NCI-H146 (cell line): ENCODE results near the gene RAD1.

Experiments
- DNase-seq: peaks from one replicate; lab custom pipeline; 2025; lab: John Stamatoyannopoulos, UW

RAD1 gene

DNA sequence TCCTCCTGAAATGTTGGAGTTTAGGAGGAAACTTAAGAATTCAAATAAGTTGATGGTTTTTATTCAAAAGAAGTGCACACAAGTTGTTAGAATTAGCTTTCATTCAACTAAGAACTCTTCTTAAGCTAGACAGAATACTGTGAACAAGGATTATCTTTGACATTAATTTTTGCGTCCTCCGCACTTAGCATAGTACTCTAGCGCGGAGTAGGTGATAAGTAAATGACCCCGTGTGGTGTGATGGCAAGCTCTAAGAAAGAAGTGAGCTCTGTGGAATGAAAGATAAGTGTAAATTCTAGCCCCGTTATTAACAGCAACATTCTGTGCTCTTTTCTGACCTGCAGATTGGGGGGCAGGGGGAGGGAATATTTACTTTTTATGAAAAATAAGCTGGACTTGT is 1.2 kb upstream of the RAD1 start:
- DNase-seq: no peak

- no peak for DNase-seq
Observed at GRCh38 chr5:34915856-34916192, 520 bp upstream of the RAD1 start.

- DNase-seq: peak; percentile 38
Observed at GRCh38 chr5:34914671-34915138, 599 bp downstream of the RAD1 start.

- DNase-seq: no peak
Observed at GRCh38 chr5:34913072-34913471, 2.2 kb downstream of the RAD1 start.

GRCh38 chr5:34905564-34905963 is 9.7 kb downstream of the RAD1 start:
- DNase-seq: no peak

- DNase-seq: no peak
Observed at GRCh38 chr5:34903260-34903659, 12.0 kb downstream of the RAD1 start.

DNA sequence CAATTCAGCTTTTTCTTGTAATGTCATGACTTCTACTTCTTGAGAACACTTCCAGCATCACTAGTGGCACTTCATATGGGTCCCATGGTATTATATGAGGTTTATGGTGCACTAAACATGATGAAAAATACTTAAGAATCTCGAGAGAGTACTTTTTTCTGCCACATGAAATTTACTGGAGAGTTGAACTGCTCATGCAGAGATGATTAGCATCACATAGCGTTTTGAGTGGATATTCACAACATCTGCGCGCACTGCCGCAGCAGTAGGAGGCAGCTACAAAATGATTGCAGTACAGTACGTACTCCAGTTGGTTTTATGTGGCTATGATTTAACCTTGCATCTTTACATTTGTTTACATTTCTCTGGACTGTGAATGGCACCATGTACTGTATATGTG is 14.7 kb downstream of the RAD1 start:
- DNase-seq: no peak

DNA sequence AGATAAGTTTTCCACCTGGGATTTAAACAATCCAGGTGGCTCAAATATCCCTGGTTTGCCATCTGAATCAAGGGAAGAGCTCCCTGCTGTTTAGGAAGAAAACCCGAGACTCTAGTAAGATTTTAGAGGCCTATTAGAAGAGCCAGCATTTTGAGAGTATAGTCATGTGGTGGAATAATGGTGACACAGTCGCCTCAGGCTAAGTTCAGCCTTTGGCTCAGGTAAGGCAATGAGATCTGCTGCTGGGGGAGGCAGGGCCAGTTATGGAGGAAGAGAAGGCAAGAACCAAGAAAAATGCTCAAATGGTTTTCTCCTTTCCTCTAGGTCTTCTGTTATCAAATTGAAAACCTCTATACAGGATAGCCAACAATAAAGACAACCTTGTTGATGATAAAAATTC is 16.2 kb downstream of the RAD1 start:
- DNase-seq: no peak

- DNase-seq: peak; percentile 65
Observed at GRCh38 chr5:34898258-34898895, 16.9 kb downstream of the RAD1 start.

GRCh38 chr5:34897646-34898045 is 17.7 kb downstream of the RAD1 start:
- no peak for DNase-seq

DNA sequence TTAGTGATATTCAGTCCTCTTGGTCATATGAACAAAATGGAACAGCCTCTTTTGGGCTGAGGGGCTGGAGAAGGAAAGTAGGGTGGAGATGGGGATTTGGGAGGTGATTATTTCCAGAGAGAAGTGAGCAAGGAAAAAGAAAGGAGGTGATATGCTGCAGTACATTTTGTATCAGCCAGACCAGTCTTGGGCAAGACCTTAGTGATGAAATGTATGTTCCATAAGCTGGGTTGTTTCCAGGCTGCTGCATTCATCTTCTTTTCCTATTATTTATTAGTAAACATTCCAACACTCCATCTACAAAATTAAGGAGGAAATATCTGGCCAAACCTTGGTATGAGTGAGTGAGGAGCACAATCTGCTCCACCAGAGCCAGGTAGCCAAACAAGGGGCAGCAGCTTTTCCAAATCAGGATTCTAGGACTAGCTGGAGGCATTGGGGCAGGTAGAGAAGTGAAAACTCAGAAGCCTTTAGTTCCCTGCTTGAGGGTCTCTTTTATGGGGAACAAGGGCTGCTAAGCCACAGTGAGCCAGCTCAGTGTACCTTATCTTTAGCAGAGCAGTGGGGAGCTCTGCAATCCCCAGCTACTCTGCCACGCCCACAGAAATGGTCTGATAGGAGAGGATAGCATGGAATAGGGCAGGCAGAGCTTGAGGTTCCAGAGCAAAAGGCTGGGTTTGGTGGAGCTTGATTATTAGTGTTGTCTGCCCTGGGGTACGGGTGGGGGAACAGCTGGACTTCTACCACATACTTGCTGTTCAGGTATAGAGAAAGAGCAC is 19.5 kb downstream of the RAD1 start:
- no peak for DNase-seq

- no peak for DNase-seq
Observed at GRCh38 chr5:34894716-34895115, 20.6 kb downstream of the RAD1 start.

GRCh38 chr5:34892414-34892813 is 22.9 kb downstream of the RAD1 start:
- DNase-seq: no peak

GRCh38 chr5:34891981-34892380 is 23.3 kb downstream of the RAD1 start:
- DNase-seq: no peak

DNA sequence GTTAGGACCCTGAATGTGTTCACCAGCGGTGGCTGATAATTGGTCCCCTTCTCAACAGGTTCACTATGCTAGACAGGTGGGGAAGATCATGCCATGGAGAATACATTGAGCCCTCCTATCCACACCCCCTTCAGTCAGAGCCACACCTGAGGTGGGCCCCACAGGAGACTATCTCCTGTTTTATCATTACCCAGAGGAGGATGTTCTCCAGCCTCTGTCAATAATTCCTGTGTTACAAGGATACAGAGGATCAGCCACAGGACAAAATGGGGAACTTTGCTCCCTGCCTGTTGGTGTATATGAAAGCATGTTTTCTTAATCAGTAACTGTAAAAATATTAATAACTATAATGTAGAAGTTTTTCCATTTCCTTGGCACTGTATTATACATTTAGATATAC is 25.9 kb downstream of the RAD1 start:
- no peak for DNase-seq

DNA sequence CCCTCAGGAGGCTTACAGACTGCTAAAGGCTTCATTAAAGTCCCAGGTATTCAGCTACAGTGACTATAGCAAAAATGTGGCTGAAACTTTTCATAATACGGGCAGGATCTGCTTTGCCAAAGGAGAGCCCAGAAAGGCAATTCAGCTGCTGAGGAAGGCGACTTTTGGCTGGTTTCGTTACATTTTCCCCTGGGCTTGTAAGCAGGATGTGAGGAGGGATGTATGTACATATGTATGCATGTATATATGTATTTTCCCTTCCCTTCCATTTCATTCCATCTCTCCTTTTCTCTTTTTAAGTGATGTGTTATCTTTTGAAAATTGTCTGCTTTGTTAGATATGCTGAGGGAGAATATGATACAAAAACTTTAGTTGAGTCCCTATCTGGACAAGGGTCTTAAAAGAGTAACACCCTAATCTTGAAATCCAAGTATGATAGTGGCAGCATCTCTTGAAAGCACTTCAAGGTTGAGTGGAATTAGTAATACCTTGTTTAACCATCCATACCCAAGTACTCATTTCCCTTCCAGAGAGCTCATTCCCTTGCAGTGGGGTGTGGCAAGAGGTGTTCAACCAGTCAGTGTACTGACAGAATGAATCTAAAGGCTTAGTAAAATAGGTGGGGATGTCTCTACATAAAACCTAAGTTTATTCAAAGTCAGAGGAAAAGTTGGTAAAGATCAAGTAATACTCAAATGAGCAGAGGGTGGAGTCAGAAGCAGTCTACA is 28.7 kb downstream of the RAD1 start:
- DNase-seq: no peak

GRCh38 chr5:34881246-34881645 is 34.1 kb downstream of the RAD1 start:
- DNase-seq: no peak

- no peak for DNase-seq
Observed at GRCh38 chr5:34876275-34876674, 39.0 kb downstream of the RAD1 start.

DNA sequence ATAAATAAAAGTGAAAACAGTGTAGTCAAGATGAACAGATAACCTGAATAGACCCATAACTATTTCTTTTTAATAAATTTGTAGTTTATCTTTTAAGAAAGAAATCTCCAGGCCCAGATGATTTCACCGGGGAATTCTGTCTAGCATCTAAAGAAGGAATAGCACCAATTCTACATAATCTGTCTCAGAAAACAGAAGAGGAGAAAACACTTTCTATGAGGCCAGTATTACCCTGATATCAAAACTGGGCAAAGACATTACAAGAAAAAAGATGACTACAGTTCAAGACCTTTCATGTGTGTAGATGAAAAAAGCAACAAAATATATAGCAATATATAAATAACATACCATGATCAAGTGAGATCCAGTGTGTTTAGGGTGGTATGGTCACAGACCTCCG is 44.9 kb downstream of the RAD1 start:
- DNase-seq: no peak

GRCh38 chr5:34869256-34869655 is 46.0 kb downstream of the RAD1 start:
- DNase-seq: no peak

DNA sequence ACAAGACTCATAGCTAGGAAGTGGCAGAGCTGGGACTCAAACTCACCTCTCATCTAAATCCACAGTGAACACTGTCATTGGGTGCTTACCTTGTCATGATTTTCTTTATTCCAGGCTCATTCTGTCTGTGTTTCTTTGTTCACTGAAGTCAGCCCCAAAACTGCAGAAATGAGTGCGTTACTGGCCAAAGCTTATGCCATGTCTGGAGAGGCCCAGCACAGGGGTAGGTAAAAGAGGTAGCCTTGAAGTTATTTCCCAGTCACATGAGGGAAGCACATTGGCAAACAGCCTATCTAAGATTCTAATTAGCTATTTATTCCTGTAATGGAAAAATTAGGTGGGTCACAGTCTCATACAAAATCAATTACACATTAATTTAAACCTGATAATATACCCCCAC is 46.5 kb downstream of the RAD1 start:
- no peak for DNase-seq

DNA sequence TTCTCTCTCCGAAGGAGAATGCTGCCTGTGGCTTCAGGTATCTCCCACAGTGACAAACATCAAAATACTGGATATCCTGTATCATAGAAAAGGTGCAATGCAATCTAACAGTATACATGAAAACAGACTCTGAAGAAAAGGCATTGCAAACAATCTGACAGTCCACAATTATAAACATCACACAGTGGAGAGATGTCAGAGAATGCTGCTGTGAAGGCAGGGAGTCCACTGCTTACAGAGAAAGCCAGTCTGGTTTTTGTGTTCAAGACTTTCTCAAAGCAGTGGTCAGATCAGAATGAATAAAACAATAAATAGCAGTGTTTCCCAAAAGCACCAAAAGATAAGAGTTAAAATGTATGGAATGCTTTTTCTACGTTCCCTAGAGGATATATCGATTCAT is 47.6 kb downstream of the RAD1 start:
- DNase-seq: no peak

DNA sequence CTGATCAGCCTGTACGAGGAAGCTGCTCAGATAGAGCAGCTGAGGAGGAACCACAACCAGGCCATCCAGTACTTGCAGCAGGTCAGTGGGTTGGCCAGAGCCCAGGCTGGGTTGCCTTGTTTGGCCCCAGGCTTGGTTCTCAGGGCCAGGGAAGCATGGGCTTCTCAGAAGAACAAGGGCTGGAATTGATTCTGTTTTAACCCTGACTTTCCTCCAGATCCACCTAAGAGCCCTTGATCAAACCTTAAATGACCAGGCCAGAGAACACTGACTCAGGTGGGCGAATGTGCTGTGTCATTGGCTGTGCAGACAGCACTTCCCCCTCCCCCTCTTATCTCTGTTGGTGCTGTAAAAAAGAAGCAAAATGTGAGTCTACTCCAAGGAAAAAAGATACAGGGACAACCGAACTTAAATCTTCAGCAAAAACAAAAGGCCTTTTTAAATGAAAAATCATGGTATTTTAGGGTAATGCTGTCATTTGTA is 48.3 kb downstream of the RAD1 start:
- DNase-seq: no peak
